Stimulated activated CD8-positive, alpha-beta memory T cell treated with anti-CD3 and anti-CD28 coated beads, Interleukin-2, amount 100 ng/mL, for 1 hour (primary cell): Measurements from ENCODE around the gene KCNJ14.
A peak's percentile ranks its signal among the peaks of the same experiment; 100 is the strongest.

ENCODE experiments used
- DNase-seq, 2 donors: peaks; one replicate each; pipeline ENCODE4 v3.0.0-alpha.2; 2020; ENCODE audit warnings: low read depth in 2 of 2

The KCNJ14 gene

DNA sequence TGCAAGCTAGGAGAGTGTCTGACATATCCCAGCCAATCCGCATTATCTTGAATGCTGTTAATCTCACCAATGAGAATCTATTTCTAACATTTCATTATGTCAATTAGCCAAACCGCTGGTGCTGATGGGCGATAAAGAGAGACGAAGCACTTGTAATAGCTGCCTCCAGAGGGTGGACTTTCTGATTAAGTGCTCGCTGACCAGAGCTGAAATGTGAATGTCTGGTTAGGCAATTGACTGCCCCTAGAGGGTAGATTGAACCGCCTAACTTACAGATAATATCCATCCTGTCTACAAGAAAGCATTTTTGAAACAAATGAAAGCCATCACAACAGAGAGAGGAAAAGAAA is 10.1 kb upstream of the KCNJ14 start:
- DNase-seq: no peak

DNA sequence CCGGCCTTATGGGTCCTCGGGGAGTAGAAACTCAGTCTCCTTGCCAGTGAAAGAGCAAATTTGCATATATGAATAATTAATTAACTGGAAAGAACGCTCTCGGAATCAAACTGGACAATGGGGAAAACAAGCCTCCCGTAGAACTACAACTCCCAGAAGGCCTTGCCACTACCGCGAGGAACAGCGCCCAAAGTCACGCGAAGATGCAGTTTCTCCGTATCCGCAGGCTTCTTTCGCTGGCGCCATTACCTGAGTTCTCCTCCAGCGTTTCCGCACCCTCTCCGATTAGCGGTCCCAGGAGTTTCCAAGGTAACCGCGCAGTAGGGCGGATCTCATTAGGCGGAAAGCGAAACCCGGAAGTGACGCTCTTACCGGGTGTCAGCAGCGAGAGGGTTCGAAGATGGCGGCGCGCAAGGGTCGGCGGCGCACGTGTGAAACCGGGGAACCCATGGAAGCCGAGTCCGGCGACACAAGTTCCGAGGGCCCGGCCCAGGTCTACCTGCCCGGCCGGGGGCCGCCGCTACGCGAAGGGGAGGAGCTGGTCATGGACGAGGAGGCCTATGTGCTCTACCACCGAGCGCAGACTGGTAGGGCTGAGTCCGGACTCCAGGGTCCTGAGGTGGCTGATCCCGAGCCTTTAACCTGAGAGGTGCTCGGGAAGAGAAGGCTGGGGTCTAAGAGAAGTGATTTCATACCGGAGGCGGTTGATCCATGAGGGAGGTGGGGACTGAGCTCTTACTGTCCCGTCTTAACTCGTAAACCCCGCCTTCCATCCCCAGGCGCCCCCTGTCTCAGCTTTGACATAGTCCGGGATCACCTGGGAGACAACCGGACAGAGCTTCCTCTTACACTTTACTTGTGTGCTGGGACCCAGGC is 9.5 kb upstream of the KCNJ14 start, which contains the start of gene GRWD1:
TSS of gene GRWD1 (plus strand) at position 378 of the 876 bp plus-strand sequence. CDS start at position 401, 23 bp downstream.
- peak; percentile 77 to 83 for DNase-seq

DNA sequence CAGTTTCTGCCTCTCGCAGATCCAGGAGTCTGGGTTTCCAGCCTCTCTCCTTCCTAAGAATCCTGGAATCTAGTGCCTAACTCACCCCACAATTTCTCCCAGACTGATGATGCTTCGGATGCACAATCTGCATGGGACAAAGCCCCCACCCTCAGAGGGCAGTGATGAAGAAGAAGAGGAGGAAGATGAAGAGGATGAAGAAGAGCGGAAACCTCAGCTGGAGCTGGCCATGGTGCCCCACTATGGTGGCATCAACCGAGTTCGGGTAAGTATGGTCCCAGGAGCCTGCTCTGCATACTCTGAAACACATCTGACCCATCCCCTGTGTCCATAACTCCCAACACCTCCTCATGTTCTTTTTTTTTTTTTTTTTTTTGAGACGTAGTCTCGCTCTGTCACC is 8.8 kb upstream of the KCNJ14 start:
- DNase-seq: no peak

- DNase-seq: no peak
These were observed 6.8 kb upstream of the KCNJ14 start for GRCh38 chr19:48448563-48448962.

GRCh38 chr19:48450441-48450840 is 4.9 kb upstream of the KCNJ14 start:
- DNase-seq: no peak

GRCh38 chr19:48450863-48451262 is 4.5 kb upstream of the KCNJ14 start:
- no peak for DNase-seq

DNA sequence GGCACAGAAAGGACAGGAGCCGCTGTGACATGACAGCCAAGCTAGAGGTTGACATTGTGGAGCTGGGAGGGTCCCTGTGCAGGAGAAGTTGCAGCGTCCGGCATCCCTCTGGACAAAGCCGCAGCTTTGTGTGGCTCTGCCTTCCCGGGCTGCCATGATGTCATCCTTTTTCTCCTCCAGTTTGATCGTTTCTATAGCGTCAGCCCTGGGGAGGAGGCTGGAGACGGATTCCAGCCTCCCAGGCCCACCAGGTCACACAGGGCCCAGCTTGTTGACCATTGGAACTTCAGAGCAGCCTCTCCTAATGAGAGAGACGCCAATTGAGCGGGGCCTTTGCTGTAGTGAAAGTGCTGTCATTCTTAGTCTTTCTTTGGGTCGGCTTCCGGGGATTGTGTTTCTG is 3.8 kb upstream of the KCNJ14 start:
- no peak for DNase-seq

DNA sequence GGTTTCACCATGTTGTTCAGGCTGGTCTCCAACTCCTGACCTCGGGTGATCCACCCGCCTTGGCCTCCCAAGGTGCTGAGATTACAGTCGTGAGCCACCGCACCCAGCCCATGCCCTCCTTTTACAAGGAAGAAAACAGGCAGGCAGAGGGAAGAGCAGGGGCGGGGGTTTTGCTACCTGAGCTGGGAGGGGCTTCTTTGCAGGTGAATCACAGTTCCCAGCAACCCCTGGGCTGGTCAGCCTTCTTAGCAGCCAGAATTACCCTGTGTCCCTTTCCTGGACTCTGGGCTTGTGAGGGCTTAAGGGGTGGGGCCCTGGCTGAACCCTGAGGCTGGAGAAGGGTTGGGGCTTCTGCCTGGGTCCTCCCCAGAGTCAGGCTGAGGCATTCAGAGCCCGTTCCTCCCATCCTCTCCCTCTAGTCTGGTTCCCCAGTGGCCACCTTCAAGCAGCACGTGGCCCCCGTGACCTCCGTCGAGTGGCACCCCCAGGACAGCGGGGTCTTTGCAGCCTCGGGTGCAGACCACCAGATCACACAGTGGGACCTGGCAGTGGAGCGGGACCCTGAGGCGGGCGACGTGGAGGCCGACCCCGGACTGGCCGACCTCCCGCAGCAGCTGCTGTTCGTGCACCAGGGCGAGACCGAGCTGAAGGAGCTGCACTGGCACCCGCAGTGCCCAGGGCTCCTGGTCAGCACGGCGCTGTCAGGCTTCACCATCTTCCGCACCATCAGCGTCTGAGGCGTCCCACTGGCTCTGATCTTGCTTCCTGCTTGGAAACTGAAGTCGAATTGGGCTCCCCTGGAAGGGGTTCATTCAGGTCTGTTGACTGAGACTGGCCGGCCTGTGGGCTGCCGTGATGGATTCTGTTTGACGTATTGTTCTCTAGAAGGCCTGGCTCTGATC is 2.8 kb upstream of the KCNJ14 start:
- DNase-seq: no peak

DNA sequence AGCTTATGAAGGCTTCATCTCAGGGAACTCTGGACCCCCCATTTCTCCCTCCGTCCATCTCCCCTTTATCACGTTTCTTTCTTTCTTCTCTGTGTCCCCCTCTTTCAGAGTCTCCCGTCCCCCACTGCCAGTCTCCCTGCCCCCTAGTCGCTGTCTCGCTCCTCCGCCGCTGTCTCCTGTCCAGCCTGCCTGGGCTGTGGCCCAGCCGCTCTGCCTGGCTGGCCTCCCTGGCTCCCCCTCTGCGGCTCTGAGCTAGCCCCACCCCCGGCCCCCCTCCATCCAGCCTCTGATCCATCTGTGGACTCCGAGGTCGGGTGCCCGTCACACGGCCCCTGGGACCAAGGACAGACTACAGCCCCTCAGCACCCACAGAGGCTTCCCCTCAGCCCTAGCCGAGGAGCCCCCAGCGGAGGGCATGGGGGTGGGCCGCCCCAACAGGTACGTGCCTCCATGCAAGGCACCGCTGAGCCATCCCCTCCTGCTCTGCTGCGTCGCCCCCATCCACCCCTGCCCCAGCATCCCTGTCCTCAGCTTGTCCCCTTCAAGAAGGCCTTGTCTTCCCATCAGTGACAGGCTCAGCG is 1.1 kb upstream of the KCNJ14 start:
- DNase-seq: no peak

- DNase-seq: no peak
These were observed 661 bp downstream of the KCNJ14 start for GRCh38 chr19:48455908-48456562.

DNA sequence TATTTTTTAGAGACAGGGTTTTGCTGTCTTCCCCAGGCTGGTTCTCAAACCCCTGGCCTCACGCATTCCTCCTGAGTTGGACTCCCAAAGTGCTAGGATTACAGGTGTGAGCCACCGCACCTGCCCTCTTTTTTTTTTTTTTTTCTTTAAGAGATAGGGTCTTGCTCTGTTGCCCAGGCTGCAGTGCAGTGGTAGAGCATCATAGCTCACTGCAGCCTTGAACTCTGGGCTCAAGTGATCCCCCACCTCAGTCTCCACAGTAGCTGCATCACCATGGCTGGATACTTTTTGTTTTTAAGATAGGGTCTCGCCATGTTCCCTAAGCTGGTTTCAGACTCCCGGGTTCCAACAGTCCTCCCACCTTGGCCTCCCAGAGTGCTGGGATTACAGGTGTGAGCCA is 1.5 kb downstream of the KCNJ14 start:
- no peak for DNase-seq

GRCh38 chr19:48458016-48458415 is 2.6 kb downstream of the KCNJ14 start:
- no peak for DNase-seq

- DNase-seq: no peak
These were observed 6.2 kb downstream of the KCNJ14 start for GRCh38 chr19:48461651-48461981.

- DNase-seq: no peak
These were observed 6.7 kb downstream of the KCNJ14 start for GRCh38 chr19:48461982-48462655.

- no peak for DNase-seq
These were observed 9.8 kb downstream of the KCNJ14 start for GRCh38 chr19:48465215-48465614.

GRCh38 chr19:48466561-48467325 is 11.4 kb downstream of the KCNJ14 start:
- DNase-seq: no peak

GRCh38 chr19:48468772-48469288 is 13.5 kb downstream of the KCNJ14 start:
- DNase-seq: peak; percentile 97 to 99

DNA sequence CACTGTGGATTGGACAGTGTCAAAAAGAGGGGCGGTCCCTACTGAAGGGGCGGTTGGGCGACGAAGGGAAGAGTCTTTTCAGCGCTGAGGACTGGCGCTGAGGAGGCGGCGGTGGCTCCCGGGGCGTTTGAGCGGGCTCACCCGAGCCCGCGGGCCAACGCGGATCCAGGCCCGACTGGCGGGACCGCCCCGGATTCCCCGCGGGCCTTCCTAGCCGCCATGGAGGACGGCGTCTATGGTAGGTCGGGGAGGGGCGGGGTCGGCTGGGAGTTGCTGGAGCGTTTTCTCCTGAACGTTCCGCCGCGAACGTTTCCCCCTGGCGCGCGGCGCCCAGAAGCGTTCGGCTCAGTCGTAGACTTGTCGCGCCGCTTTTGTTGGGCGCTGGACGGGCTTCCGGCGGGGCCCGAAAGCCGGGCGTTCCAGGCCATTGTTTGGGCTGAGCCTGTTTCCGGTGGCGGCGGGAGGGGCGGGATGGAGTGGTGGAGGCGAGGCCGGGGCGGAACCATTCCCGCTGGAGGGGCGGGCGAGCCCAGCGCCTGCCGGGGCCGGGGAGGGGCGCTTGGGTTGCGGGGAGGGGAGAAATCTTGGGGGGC is 14.0 kb downstream of the KCNJ14 start, which contains the start of gene CYTH2:
TSS of gene CYTH2 (plus strand) at position 81 of the 593 bp plus-strand sequence. CDS start at position 220, 139 bp downstream.
- peak in 1 of 2 donors; percentile 37 for DNase-seq

DNA sequence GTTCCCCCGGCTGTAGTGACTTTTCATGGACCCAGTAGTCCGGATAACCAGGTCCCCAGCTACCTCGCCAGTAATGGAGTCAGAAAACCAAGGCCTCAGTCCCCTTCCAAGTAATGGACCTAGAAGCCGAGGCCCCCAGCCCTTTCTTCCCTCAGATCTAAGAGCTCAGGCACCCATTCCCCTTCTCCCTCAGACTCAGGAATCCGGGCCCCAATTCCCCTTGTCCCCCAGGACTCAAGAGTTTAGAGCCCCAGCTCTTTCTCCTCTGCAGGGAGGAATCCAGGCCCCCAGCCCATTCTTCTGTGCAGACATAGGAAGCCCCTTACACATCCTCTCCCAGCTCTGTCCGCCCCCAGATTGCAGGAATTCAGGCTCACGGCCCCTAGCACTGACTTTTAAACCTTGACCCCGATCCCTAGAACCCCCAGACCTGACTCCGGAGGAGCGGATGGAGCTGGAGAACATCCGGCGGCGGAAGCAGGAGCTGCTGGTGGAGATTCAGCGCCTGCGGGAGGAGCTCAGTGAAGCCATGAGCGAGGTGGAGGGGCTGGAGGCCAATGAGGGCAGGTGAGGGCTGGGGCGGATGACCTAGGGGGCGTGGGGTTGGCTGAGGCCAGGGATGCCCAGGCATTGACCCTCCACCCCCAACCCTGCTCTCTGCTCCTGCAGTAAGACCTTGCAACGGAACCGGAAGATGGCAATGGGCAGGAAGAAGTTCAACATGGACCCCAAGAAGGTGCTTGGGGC is 14.7 kb downstream of the KCNJ14 start:
- DNase-seq: no peak
